Stimulated activated CD4-positive, alpha-beta T cell treated with anti-CD3 and anti-CD28 coated beads, Interleukin-12 subunit alpha, Interleukin-12 subunit beta, amount 100 ng/mL, for 48 hours (primary cell): ENCODE data around the gene YTHDC2.

ENCODE experiments used
- DNase-seq, 3 donors: peaks; one replicate each; pipeline ENCODE4 v3.0.0-alpha.2; 2020; ENCODE audit warnings: low read depth in 2 of 3, low spot score in 1 of 3

YTHDC2 gene

GRCh38 chr5:113519412-113519811, 5.9 kb downstream of the YTHDC2 start:
- no peak for DNase-seq

- DNase-seq = peak in 2 of 3 donors; percentile 5 to 29
These were observed 6.9 kb downstream of the YTHDC2 start for GRCh38 chr5:113520429-113520828.

GRCh38 chr5:113520899-113521298, 7.4 kb downstream of the YTHDC2 start:
- no peak for DNase-seq

GRCh38 chr5:113523168-113523567, 9.7 kb downstream of the YTHDC2 start:
- no peak for DNase-seq

GRCh38 chr5:113524927-113525326, 11.4 kb downstream of the YTHDC2 start:
- no peak for DNase-seq

GRCh38 chr5:113526421-113526820, 12.9 kb downstream of the YTHDC2 start:
- DNase-seq = no peak

- DNase-seq = no peak
These were observed 14.3 kb downstream of the YTHDC2 start for GRCh38 chr5:113527746-113528145.

GRCh38 chr5:113531481-113532159, 18.1 kb downstream of the YTHDC2 start:
- no peak for DNase-seq

GRCh38 chr5:113538313-113538712, 24.8 kb downstream of the YTHDC2 start:
- no peak for DNase-seq

- DNase-seq = no peak
These were observed 33.2 kb downstream of the YTHDC2 start for GRCh38 chr5:113546703-113547183.

GRCh38 chr5:113548396-113548795, 34.9 kb downstream of the YTHDC2 start:
- no peak for DNase-seq

GRCh38 chr5:113552137-113552536, 38.6 kb downstream of the YTHDC2 start:
- DNase-seq = no peak

GRCh38 chr5:113552620-113553019, 39.1 kb downstream of the YTHDC2 start:
- no peak for DNase-seq

- DNase-seq = no peak
These were observed 49.4 kb downstream of the YTHDC2 start for GRCh38 chr5:113562828-113563400.

- DNase-seq = no peak
These were observed 55.9 kb downstream of the YTHDC2 start for GRCh38 chr5:113569396-113569795.

GRCh38 chr5:113572716-113573115, 59.2 kb downstream of the YTHDC2 start:
- DNase-seq = no peak

GRCh38 chr5:113574417-113574816, 60.9 kb downstream of the YTHDC2 start:
- DNase-seq = no peak

- DNase-seq = no peak
These were observed 61.6 kb downstream of the YTHDC2 start for GRCh38 chr5:113575074-113575473.

- no peak for DNase-seq
These were observed 64.6 kb downstream of the YTHDC2 start for GRCh38 chr5:113578091-113578490.

GRCh38 chr5:113581388-113581787, 67.9 kb downstream of the YTHDC2 start:
- DNase-seq = no peak

- DNase-seq = no peak
These were observed 84.7 kb downstream of the YTHDC2 start for GRCh38 chr5:113598150-113598549.

- no peak for DNase-seq
These were observed 85.4 kb downstream of the YTHDC2 start for GRCh38 chr5:113598926-113599325.
